IMR-90 (cell line): Measurements from ENCODE around the gene MAN1C1. TPM values are rescaled to one million over a fixed set of nuclear protein-coding genes. Genes with fewer than 3 reads are reported as not detected.

Experiments
- ATAC-seq: fragments of 200-7000 bp; cut with Tn5 transposase; 2 replicates; pipeline ENCODE4 v1.9.1; 2020; ENCODE audit warnings: low read depth, mild to moderate bottlenecking, moderate library complexity
- BruUV-seq: library from RNA; stranded (reverse); fragments of 400-500 nt; replicated peaks from 2 replicates; lab custom pipeline; 2021; lab: Mats Ljungman, UMichigan
- CTCF ChIA-PET: fragments of 300-600 bp; formaldehyde crosslinking; extraction: SDS; loops from one replicate; lab custom pipeline; 2021; ENCODE audit warnings: antibody characterized with exemption; lab: Yijun Ruan, JAX
- POLR2A ChIA-PET: fragments of 300-600 bp; sonication (Branson Sonifier 250); formaldehyde crosslinking; loops from one replicate; lab custom pipeline; 2022; ENCODE audit warnings: antibody characterized with exemption; ENCODE audit not compliant: unreplicated experiment; lab: Charles Lee
- DNase-seq: peaks from one replicate; pipeline ENCODE4 v3.0.0; 2013
- H2AFZ ChIP-seq: replicated peaks from 2 replicates; pipeline ENCODE3; 2013; ENCODE audit warnings: low read length, mild to moderate bottlenecking; ENCODE audit not compliant: poor library complexity
- H2AK5ac ChIP-seq: 2 replicates; pipeline ENCODE4 v1.6.1; 2013; ENCODE audit warnings: low read depth, low read length, inconsistent platforms
- H2AK9ac ChIP-seq: replicated peaks from 2 replicates; pipeline ENCODE3; 2013; ENCODE audit warnings: mild to moderate bottlenecking, low read depth, low read length, moderate library complexity; ENCODE audit not compliant: poor library complexity
- H2BK120ac ChIP-seq: 2 replicates; pipeline ENCODE4 v1.6.1; 2013; ENCODE audit warnings: low read depth, low read length, inconsistent platforms
- H2BK15ac ChIP-seq: 3 replicates; pipeline ENCODE4 v1.6.1; 2013; ENCODE audit warnings: low read depth, low read length, inconsistent platforms
- H2BK20ac ChIP-seq: 2 replicates; pipeline ENCODE4 v1.6.1; 2013; ENCODE audit warnings: low read depth, mild to moderate bottlenecking, inconsistent platforms, low read length, moderate library complexity
- H2BK5ac ChIP-seq: 2 replicates; pipeline ENCODE4 v1.6.1; 2013; ENCODE audit warnings: mild to moderate bottlenecking, low read depth, low read length, inconsistent platforms; ENCODE audit not compliant: poor library complexity, severe bottlenecking
- H3K14ac ChIP-seq: replicated peaks from 2 replicates; pipeline ENCODE4 v1.6.1; 2013; ENCODE audit warnings: low read depth, low read length, inconsistent platforms
- H3K18ac ChIP-seq: 2 replicates; pipeline ENCODE4 v1.6.1; 2013; ENCODE audit warnings: low read depth, low read length, control low read depth
- H3K23ac ChIP-seq: 2 replicates; pipeline ENCODE4 v1.6.1; 2013; ENCODE audit warnings: low read depth, low read length, inconsistent platforms
- H3K27ac ChIP-seq: 2 replicates; pipeline ENCODE4 v1.5.1; 2013; ENCODE audit warnings: mild to moderate bottlenecking, control low read depth, low read length; ENCODE audit not compliant: insufficient read depth
- H3K27me3 ChIP-seq: 2 replicates; pipeline ENCODE4 v1.6.1; 2013; ENCODE audit warnings: low read length; ENCODE audit not compliant: control insufficient read depth, insufficient read depth
- H3K36me3 ChIP-seq: 2 replicates; pipeline ENCODE4 v1.6.1; 2013; ENCODE audit warnings: low read length, mixed read lengths; ENCODE audit not compliant: control insufficient read depth, insufficient read depth
- H3K4ac ChIP-seq: 2 replicates; pipeline ENCODE4 v1.6.1; 2013; ENCODE audit warnings: low read depth, low read length, inconsistent platforms
- H3K4me1 ChIP-seq: 2 replicates; pipeline ENCODE4 v1.6.1; 2013; ENCODE audit warnings: low read length, mixed read lengths; ENCODE audit not compliant: control insufficient read depth, insufficient read depth
- H3K4me2 ChIP-seq: 2 replicates; pipeline ENCODE4 v1.6.1; 2013; ENCODE audit warnings: low read depth, mild to moderate bottlenecking, control low read depth, low read length, moderate library complexity
- H3K4me3 ChIP-seq: 2 replicates; pipeline ENCODE4 v1.5.1; 2013; ENCODE audit warnings: low read depth, mild to moderate bottlenecking, control low read depth, low read length, moderate library complexity; ENCODE audit not compliant: insufficient read depth
- H3K56ac ChIP-seq: 2 replicates; pipeline ENCODE4 v1.6.1; 2013; ENCODE audit warnings: low read length, inconsistent platforms; ENCODE audit not compliant: insufficient read depth; ENCODE audit errors: extremely low read depth
- H3K79me1 ChIP-seq, 2 experiments: 2 replicates each; pipeline ENCODE4 v1.6.1; 2013; ENCODE audit warnings: low read length in 2 of 2, inconsistent platforms in 1 of 2, low read depth in 1 of 2
- H3K9ac ChIP-seq: 2 replicates; pipeline ENCODE4 v1.6.1; 2013; ENCODE audit warnings: low read depth, low read length, control low read depth
- H3K9me1 ChIP-seq: 2 replicates; pipeline ENCODE4 v1.6.1; 2013; ENCODE audit warnings: low read length, inconsistent platforms; ENCODE audit not compliant: insufficient read depth
- H3K9me3 ChIP-seq: 2 replicates; pipeline ENCODE4 v1.6.1; 2013; ENCODE audit warnings: low read length; ENCODE audit not compliant: control insufficient read depth, insufficient read depth
- H4K20me1 ChIP-seq: 2 replicates; pipeline ENCODE4 v1.6.1; 2013; ENCODE audit warnings: low read length, inconsistent platforms; ENCODE audit not compliant: insufficient read depth
- H4K5ac ChIP-seq: 2 replicates; pipeline ENCODE4 v1.6.1; 2013; ENCODE audit warnings: mild to moderate bottlenecking, low read depth, low read length, control low read depth
- H4K8ac ChIP-seq, 2 experiments: 2 replicates each; pipeline ENCODE4 v1.6.1; 2013; ENCODE audit warnings: low read depth in 2 of 2, low read length in 2 of 2, control low read depth in 1 of 2, inconsistent platforms in 1 of 2
- H4K91ac ChIP-seq: 2 replicates; pipeline ENCODE4 v1.6.1; 2013; ENCODE audit warnings: low read depth, low read length, inconsistent platforms; ENCODE audit not compliant: insufficient read depth
- BHLHE40 ChIP-seq: fragments of 150-350 bp; IDR thresholded peaks from 2 replicates; pipeline ENCODE4 v1.6.1; 2016; ENCODE audit warnings: mild to moderate bottlenecking, low read depth, low read length
- CEBPB ChIP-seq: IDR thresholded peaks from 2 replicates; pipeline ENCODE4 v1.6.1; 2012; ENCODE audit warnings: low read depth, low read length, improper control_type of control experiment
- CHD1 ChIP-seq: IDR thresholded peaks from 2 replicates; pipeline ENCODE4 v1.6.1; 2012; ENCODE audit warnings: low read depth, low read length, improper control_type of control experiment
- CTCF ChIP-seq: conservative IDR thresholded peaks from 2 replicates; pipeline ENCODE4 v1.5.1; 2012; ENCODE audit warnings: mild to moderate bottlenecking, low read depth, low read length, improper control_type of control experiment
- ELK1 ChIP-seq: fragments of 150-350 bp; IDR thresholded peaks from 2 replicates; pipeline ENCODE4 v1.6.1; 2016; ENCODE audit warnings: low read depth, mild to moderate bottlenecking, low read length, moderate library complexity, borderline replicate concordance
- FOS ChIP-seq: fragments of 150-350 bp; IDR thresholded peaks from 2 replicates; pipeline ENCODE4 v1.6.1; 2016; ENCODE audit warnings: low read depth, low read length
- MAFK ChIP-seq: IDR thresholded peaks from 2 replicates; pipeline ENCODE4 v1.6.1; 2012; ENCODE audit warnings: low read depth, low read length, improper control_type of control experiment
- MAZ ChIP-seq: IDR thresholded peaks from 2 replicates; pipeline ENCODE4 v1.6.1; 2012; ENCODE audit warnings: low read depth, mild to moderate bottlenecking, low read length, improper control_type of control experiment, moderate library complexity, borderline replicate concordance
- MXI1 ChIP-seq: IDR thresholded peaks from 2 replicates; pipeline ENCODE4 v1.6.1; 2012; ENCODE audit warnings: low read depth, mild to moderate bottlenecking, low read length, moderate library complexity, borderline replicate concordance
- NFE2L2 ChIP-seq: fragments of 150-350 bp; IDR thresholded peaks from 2 replicates; pipeline ENCODE4 v1.6.1; 2016; ENCODE audit warnings: low read depth, mild to moderate bottlenecking, low read length
- POLR2A ChIP-seq: IDR thresholded peaks from 2 replicates; pipeline ENCODE4 v1.6.1; 2012; ENCODE audit warnings: mild to moderate bottlenecking, low read depth, low read length
- RAD21 ChIP-seq: IDR thresholded peaks from 2 replicates; pipeline ENCODE4 v1.6.1; 2012; ENCODE audit warnings: low read length, improper control_type of control experiment
- RCOR1 ChIP-seq: IDR thresholded peaks from 2 replicates; pipeline ENCODE4 v1.6.1; 2012; ENCODE audit warnings: mild to moderate bottlenecking, low read length, improper control_type of control experiment; ENCODE audit not compliant: insufficient replicate concordance
- RFX5 ChIP-seq: IDR thresholded peaks from 2 replicates; pipeline ENCODE4 v1.8.0; 2012; ENCODE audit warnings: low read depth, mild to moderate bottlenecking, low read length, moderate library complexity
- SMC3 ChIP-seq: fragments of 150-350 bp; IDR thresholded peaks from 2 replicates; pipeline ENCODE4 v1.6.1; 2016; ENCODE audit warnings: low read depth, mild to moderate bottlenecking, antibody characterized with exemption, low read length, moderate library complexity
- USF2 ChIP-seq: fragments of 150-350 bp; IDR thresholded peaks from 2 replicates; pipeline ENCODE4 v1.6.1; 2017; ENCODE audit warnings: mild to moderate bottlenecking, antibody characterized with exemption, low read length, low read depth
- WGBS, 2 experiments: methylation state at CpG; one replicate each; pipeline versions ENCODE4 v1.1.5 to v1.1.7; 2013; ENCODE audit warnings: missing lambda C conversion rate in 2 of 2; ENCODE audit not compliant: insufficient read length in 1 of 2; ENCODE audit errors: extremely low coverage in 2 of 2; 5-methylcytosine and 5-hydroxymethylcytosine counted together
- dilution Hi-C: fragments of 300-500 bp; cut with HindIII; formaldehyde crosslinking; loops from one replicate; pipeline ENCODE4 v1.14.3; 2018; ENCODE audit warnings: low sequenced_read_pairs; ENCODE audit not compliant: unreplicated experiment
- in situ Hi-C: fragments of 300-500 bp; cut with MboI; formaldehyde crosslinking; loops from 3 replicates; pipeline ENCODE4 v1.14.3; 2019; ENCODE audit warnings: low sequenced_read_pairs, inconsistent platforms, mixed read lengths
- intact Hi-C: fragments of 100-400 bp; cut with micrococcal nuclease; formaldehyde crosslinking; loops from 2 replicates; pipeline ENCODE4 v1.10.0; 2022
- polyA plus RNA-seq, 3 experiments: library from polyadenylated mRNA; depleted of rRNA; stranded (reverse); fragments of >200 nt; gene quantifications; 2 replicates each; pipeline ENCODE4 v1.2.3, GENCODE V29; 2012; ENCODE audit warnings: low replicate concordance in 1 of 3
- total RNA-seq: library from RNA; depleted of rRNA; stranded (reverse); fragments of >200 nt; gene quantifications from 2 replicates; pipeline ENCODE4 v1.2.3, GENCODE V29; 2012

MAN1C1 gene
- total and polyA plus RNA-seq, 2 of the 4 experiments (the other 2 are of a cell fraction): 3.2 to 11.3 TPM

- ChIA-PET CTCF (interaction anchor here (0.8 to 1.9 kb wide), 4 partner anchors 10 to 189 kb away, joined by 3 to 7 read pairs (median 3); no protein-coding TSS in a partner anchor), POLR2A (no interaction called here)
- no TSS peak for BruUV-seq
- Histone ChIP-seq H3K4me3 (no peak overlapping the region), H3K56ac (no peak overlapping the region), H4K5ac (no peak overlapping the region), H2AK9ac (no peak overlapping the region), H2BK120ac (no peak overlapping the region), H3K79me1 (peaks cover 16 to 25% of the 10 kb centered on the region in 2 experiments; a peak in 3 of 4 replicates), H3K4me1 (peaks cover 12% of the 10 kb centered on the region), H3K4ac (peak overlapping the region; percentile 20; the same call in 1 of the 2 replicates), H3K27me3 (no peaks in the 10 kb centered on the region), H3K27ac (no peak overlapping the region), H2BK15ac (no peak overlapping the region), H3K14ac (no peak overlapping the region), H3K9me3 (no peaks in the 10 kb centered on the region), H3K36me3 (no peaks in the 10 kb centered on the region), H4K8ac (no peak overlapping the region), H2BK20ac (peak overlapping the region; percentile 64; the same call in 1 of the 2 replicates), H2AK5ac (peak overlapping the region; percentile 84; the same call in 1 of the 2 replicates), H3K9ac (no peak overlapping the region), H3K23ac (no peak overlapping the region), H3K9me1 (peaks cover 9% of the 10 kb centered on the region), H3K18ac (no peak overlapping the region), H4K91ac (no peak overlapping the region), H3K4me2 (no peak overlapping the region), H2AFZ (peak overlapping the region; percentile 9), H4K20me1 (no peaks in the 10 kb centered on the region), H2BK5ac (no peak overlapping the region)
- in situ Hi-C loops: no loop called here
- intact Hi-C loops: loop anchor here (1.0 to 5.0 kb wide), 3 partner anchors 86 to 187 kb away; no protein-coding TSS in a partner anchor
- TF ChIP-seq ELK1 (no peak), SMC3 (peak; percentile 59), RCOR1 (no peak), RAD21 (peak; percentile 40), NFE2L2 (no peak), USF2 (no peak), FOS (no peak), CHD1 (no peak), BHLHE40 (no peak), MXI1 (no peak), RFX5 (no peak), CEBPB (no peak), CTCF (peak; percentile 51), MAZ (no peak), MAFK (no peak), POLR2A (no peak)
- no CpG with 5 or more reads among the region's 8 CpGs for WGBS, 2 experiments
- dilution Hi-C loops: no loop called here
- DNase-seq (no peak), ATAC-seq (no peak)
These were observed 181.3 kb downstream of the MAN1C1 start for GRCh38 chr1:25797939-25798338.
